HL-60/S4 (cell line): ENCODE results near the gene CKLF.
"Not testable (repeated sequence)": the region's sequence is repeated elsewhere in the genome, so short reads cannot be mapped to it uniquely, and the experiment has no call there.

Source experiments
- in situ Hi-C: fragments of 300-500 bp; cut with MboI; formaldehyde crosslinking; loops from 2 replicates; pipeline ENCODE4 v1.14.3; 2022; ENCODE audit warnings: low sequenced_read_pairs

The CKLF gene

GRCh38 chr16:66592241-66592640, 39.9 kb downstream of the CKLF start:
- in situ Hi-C loops = no loop called here

DNA sequence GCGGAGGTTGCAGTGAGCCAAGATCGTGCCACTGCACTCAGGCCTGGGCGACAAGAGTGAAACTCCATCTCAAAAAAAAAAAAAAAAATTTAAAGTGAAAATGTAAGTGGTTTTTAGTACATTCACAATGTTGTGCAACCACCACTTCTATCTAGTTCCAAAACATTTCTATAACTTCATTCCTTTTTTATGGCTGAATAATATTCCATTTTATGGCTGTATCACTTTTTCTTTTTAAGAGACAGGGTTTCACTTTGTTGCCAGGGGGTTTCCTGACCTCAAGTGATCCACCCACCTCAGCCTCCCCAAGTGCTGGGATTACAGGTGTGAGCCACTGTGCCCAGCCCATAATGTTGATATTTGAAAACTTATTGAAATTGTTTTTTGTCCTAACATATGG, 40.4 kb downstream of the CKLF start:
- in situ Hi-C loops = no loop called here

- in situ Hi-C loops = no loop called here
These were observed 42.4 kb downstream of the CKLF start for GRCh38 chr16:66594739-66595138.

DNA sequence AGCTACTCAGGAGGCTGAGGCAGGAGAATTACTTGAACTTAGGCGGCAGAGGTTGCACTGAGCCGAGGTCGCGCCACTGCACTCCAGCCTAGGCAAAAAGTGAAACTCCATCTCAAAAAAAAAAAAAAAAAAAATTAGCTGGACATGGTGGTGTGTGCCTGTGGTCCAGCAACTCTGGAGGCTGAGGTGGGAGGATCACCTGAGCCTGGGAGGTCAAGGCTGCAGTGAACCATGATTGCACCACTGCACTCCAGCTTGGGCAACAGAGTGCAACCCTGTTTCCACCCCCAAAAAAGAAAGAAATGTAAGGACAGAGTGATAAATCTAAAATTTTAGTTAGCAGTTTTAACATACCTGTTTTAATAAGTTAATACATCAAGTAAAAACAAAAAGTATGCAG, 44.2 kb downstream of the CKLF start:
- in situ Hi-C loops = not testable (repeated sequence)

- in situ Hi-C loops = no loop called here
These were observed 44.8 kb downstream of the CKLF start for GRCh38 chr16:66596986-66597848.

- in situ Hi-C loops = no loop called here
These were observed 45.7 kb downstream of the CKLF start for GRCh38 chr16:66598111-66598510.

- in situ Hi-C loops = no loop called here
These were observed 47.4 kb downstream of the CKLF start for GRCh38 chr16:66599726-66600125.

DNA sequence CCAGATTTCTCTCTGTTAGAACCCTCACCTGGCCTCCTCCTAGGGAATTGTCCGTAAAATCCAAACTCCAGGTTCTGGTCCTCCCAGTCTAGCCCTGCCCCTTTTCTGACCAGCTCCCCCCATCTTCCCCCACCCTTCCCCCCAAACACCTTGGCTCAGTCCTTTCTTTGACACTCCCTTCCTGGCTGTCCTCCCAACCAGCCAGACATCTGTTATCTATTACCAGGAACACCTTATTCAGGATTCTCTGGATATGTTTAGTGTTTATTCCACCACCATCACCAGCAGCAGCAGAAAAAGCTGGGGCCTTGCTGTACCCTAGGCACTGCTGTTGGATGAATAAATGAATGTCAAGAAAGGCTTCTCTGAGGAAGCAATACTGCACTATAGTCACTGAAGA, 48.1 kb downstream of the CKLF start:
- in situ Hi-C loops = no loop called here

DNA sequence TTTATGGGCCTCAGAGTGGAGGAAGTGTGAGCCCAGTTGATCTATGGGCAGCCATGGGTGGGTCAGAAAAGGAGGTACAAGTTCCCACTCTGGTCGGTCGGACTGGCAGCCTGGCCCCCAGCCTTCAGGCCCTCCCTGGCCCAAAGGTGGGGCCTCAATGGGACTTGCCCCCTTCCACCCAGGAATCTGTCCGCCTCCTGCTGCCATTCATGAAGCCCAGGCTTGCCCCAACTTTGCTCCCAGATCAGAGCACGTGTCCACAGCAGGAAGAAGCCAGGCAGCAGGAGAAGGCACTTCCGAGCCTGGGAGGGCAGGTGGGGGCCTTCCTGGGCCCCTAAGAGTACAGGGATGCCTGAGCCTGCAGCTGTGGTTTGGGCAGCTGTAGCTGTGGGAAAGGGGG, 49.1 kb downstream of the CKLF start:
- in situ Hi-C loops = no loop called here

DNA sequence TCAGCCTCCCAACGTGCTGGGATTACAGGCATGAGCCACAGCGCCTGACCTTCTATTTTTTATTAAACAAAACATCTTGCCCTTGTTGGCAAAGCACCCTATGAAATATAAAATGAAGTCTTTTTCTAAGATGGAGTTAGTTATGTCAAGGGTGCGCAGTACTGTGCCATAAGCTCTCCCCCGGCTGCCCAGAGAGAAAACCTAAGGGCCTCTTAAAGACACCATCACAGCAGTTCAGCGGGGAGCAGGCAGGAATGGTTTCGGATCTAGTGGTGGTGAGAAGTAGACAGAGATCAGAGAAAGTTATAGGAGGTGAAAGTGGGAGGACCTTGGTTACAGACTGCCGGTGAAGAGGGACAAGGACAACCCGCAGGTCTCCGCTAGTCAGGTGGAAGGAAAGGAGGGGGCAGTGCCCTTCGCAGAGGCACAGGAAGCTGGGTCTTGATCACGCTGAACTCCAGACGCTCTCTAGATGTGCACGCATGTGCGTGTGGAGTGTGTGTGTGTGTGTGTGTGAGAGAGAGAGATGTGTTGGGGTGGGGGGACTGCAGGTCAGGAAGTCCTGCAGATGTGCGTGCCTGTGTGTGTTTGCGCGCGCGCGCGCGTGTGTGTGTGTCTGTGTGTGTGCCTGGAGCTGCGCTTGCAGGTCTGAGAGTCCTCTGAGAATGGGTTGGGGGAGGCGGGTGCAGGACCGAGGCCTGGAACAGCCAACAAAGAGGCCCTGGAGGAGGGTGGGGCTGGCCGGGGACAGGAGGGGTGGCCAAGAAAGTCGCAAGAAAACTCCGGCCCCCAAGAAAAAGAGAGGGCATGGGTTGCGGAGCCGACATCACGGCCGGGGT, 51.4 kb downstream of the CKLF start:
- in situ Hi-C loops = no loop called here

- in situ Hi-C loops = no loop called here
These were observed 52.2 kb downstream of the CKLF start, which contains the start of gene CMTM3 for GRCh38 chr16:66604376-66605176. TSS of gene CMTM3 (plus strand) at chr16:66604704. CDS start at chr16:66604806, 102 bp downstream.

DNA sequence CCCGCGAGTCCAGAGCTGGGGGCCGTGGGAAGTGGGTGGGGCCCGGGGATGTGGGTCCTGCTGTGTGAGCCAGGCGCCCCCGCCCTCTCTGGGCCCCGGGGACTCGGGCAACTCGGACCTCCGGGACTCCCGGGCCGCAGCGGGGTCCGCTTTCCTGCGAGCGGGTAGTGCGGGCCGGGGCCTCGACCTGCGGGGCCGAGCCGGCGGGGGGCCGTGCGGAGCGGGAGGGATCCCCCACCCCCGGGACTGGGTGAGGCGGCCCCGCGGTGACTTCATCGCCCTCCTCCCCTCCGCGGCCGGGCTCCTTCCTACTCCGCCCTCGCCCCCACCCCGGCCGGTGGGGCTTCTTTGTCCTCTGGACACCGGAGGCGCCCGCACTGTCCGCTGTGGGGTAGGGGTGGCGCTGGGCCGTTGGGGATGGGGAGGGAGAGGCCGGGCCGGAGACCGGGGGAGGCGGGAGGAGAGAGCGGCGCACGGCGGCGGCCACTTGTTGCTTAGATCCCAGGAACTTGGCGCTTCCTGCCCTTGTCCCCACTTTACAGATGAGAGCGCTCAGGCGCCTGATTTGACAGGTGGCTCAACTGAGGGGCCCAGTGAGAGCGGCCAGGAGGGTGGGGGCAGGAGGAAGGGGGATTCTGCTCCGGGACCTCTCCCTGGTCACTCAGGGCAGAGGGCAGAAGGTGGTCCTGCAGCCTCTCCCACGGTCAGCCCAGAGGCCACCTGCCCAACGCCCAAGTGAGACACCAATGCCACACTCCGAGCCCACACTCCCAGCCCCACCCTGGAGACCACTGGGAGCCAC, 53.0 kb downstream of the CKLF start:
- in situ Hi-C loops = no loop called here

DNA sequence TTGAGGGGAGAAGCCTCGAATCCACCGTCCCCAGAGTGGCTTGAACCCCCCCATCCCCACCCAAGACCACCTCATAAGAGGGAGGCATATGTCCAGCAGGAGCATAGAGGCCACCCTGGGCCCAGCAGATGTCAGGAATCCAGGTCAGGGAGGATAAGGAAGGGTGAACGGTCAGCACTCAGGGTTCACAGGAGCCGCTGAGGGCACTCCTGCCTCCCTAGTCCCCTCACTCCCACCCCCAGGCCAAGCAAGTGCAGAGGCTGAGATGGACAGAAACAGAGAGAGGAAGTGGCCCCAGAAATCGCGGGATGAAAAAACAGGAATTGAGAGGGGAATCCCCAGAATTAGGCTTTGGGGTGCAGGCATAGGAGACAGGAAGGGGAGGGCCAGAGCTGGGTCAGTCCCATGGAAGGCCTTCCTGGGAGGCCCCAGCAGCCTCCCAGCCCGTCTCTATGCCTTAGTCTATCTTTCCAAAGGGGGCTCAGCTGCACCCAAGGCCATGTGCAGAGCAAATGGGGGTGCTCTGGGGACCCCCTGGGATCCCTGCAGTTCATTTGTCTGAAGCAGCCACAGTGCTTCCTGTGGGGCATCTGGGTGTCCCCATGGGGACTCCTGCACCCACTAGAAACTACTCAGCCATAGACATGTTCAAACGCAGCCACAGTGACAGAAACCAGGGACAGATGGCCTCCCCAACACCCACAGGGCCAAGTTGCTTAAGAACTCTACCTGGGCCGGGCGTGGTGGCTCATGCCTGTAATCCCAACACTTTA, 53.8 kb downstream of the CKLF start:
- in situ Hi-C loops = no loop called here

DNA sequence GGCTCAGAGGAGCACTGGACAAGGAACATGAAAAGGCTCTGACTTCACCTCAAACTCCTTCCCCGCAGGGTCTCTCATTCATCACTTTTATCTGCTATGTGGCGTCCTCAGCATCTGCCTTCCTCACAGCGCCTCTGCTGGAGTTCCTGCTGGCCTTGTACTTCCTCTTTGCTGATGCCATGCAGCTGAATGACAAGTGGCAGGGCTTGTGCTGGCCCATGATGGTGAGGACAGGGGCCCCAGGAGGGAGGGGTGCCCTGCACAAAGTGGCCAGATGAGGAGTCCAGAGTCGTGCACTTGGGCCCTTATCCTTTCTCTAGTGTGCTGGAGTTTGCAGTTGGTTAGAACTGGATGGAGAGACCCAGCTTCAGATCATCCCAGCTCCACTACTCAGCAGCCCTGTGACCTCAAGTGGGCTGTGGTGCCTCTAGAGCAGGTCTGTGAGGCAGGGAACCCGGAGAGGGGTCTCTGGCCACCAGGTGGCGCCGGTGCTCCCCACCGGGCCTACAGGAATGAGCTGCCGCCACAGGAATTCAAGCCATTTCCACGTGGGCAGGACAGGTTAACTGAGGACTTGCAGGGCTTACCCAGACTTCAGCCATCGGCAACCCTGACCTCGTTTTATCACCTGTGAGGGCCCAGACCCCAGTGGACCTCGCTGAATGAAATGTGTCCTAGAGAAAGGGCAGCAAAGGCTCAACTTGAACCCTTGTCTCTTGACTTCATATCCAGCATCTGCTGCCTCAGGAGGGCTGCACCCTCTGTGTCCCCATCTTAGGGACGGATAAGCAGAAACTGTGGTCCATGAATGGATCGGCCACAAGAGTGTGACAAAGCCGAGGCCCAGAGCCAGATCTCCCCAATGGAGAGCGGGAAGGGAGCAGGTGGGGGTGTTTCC, 56.1 kb downstream of the CKLF start:
- in situ Hi-C loops = no loop called here

- in situ Hi-C loops = no loop called here
These were observed 56.7 kb downstream of the CKLF start for GRCh38 chr16:66609139-66609510.

- in situ Hi-C loops = no loop called here
These were observed 57.9 kb downstream of the CKLF start for GRCh38 chr16:66610111-66610820.

DNA sequence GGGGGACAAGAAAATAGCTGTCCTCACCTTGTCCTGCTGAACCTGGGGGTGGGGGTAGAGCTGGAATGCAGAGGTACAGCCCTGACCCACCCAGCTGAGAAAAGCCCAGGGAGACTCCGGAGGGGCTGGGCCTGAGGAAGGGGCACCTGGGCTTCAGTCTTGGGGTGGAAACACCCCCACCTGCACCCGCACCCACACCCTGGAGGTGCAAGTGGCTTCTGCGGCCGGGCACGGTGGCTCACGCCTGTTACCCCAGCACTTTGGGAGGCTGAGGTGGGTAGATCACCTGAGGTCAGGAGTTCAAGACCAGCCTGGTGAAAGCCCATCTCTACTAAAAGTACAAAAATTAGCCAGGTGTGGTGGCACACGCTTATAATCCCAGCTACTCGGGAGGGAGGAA, 59.5 kb downstream of the CKLF start:
- in situ Hi-C loops = not testable (repeated sequence)

DNA sequence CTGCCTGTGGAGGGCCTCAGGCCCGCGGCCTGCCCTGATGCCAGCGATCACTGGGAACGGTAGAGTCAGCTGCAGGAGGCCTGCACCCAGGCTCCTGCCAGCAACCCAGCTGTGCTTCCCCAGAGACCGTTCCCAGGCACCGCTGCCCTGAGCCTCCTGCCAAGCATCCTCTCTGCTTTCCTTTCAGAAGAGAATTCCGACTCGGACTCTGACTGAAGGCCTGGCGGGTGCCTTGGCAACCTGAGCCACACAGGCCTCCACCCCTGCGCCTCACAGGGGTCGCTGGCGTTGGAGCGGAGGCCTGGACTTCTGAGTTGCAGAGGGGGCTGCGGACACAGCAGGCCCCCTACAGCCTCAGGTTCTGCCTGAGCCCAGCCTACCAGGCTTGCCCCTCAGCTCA, 60.0 kb downstream of the CKLF start:
- in situ Hi-C loops = no loop called here
